Stomach (tissue), 9 donors: Measurements from ENCODE around the gene ACP1. TPM values are rescaled to one million over a fixed set of nuclear protein-coding genes. Genes with fewer than 3 reads are reported as not detected.

ENCODE experiments used
- DNase-seq, 2 donors: peaks; one replicate each; pipeline versions ENCODE4 v3.0.0 to v3.0.0-alpha.2; 2013 to 2019
- H3K27ac ChIP-seq, 5 donors: fragments of 200-600 bp in 4 of 5; sonication (generic) in 4 of 5; one replicate each; pipeline ENCODE4 v1.5.1; 2013 to 2019; ENCODE audit warnings: mild to moderate bottlenecking in 1 of 5, moderate library complexity in 1 of 5
- H3K27me3 ChIP-seq, 3 donors: fragments of 200-600 bp; sonication (generic); one replicate each; pipeline ENCODE4 v1.5.1; 2017 to 2019; ENCODE audit warnings: mixed run types in 1 of 3
- H3K36me3 ChIP-seq, 4 donors: fragments of 200-600 bp; sonication (generic); 1 replicate in 3 of 4; 2 replicates in 1 of 4; pipeline ENCODE4 v1.5.1; 2016 to 2019
- H3K4me1 ChIP-seq, 4 donors: fragments of 200-600 bp; sonication (generic); one replicate each; pipeline ENCODE4 v1.5.1; 2016 to 2019
- H3K4me3 ChIP-seq, 4 donors: fragments of 200-600 bp; sonication (generic) in 3 of 4; one replicate each; pipeline ENCODE4 v1.5.1; 2016 to 2019; ENCODE audit warnings: mild to moderate bottlenecking in 1 of 4
- H3K9me3 ChIP-seq, 4 donors: fragments of 200-600 bp; sonication (generic); one replicate each; pipeline ENCODE4 v1.5.1; 2016 to 2019
- CTCF ChIP-seq, 7 experiments: fragments of 450-650 bp in 4 of 7; fragments of 200-600 bp in 3 of 7; sonication (generic) in 3 of 7; IDR thresholded peaks; one replicate each; pipeline ENCODE4 v1.5.1; 2016 to 2019; ENCODE audit warnings: antibody characterized with exemption in 7 of 7, control low read depth in 2 of 7, mild to moderate bottlenecking in 1 of 7
- EP300 ChIP-seq: sonication (generic); formaldehyde crosslinking; IDR thresholded peaks from one replicate; pipeline ENCODE4 v1.6.1; 2017; ENCODE audit warnings: antibody characterized with exemption
- POLR2A ChIP-seq, 4 donors: fragments of 450-650 bp; IDR thresholded peaks; one replicate each; pipeline ENCODE4 v1.6.1; 2016; ENCODE audit warnings: antibody characterized with exemption in 4 of 4, control low read depth in 2 of 4, mild to moderate bottlenecking in 1 of 4, moderate library complexity in 1 of 4
- POLR2AphosphoS5 ChIP-seq, 3 donors: sonication (generic); formaldehyde crosslinking; IDR thresholded peaks; one replicate each; pipeline ENCODE4 v1.6.1; 2016; ENCODE audit warnings: antibody characterized with exemption in 3 of 3
- WGBS, 5 donors: extraction: QIAGEN DNeasy Blood & Tissue Kit in 3 of 5; methylation state at CpG; one replicate each; pipeline versions ENCODE4 v1.1.5 to v1.1.7; 2013 to 2018; 5-methylcytosine and 5-hydroxymethylcytosine counted together
- intact Hi-C: fragments of 100-400 bp; cut with DNase I; formaldehyde crosslinking; loops from one replicate; pipeline ENCODE4 v1.15.1; 2023; ENCODE audit warnings: low total_unique reads
- polyA plus RNA-seq, 3 donors: library from polyadenylated mRNA; stranded (reverse); fragments of 200-250 nt; gene quantifications; one replicate each; pipeline ENCODE4 v1.2.3, GENCODE V29; 2013
- total RNA-seq, 5 donors: library from RNA; depleted of rRNA; stranded (reverse); fragments of >200 nt; gene quantifications; one replicate each; pipeline versions ENCODE4 v1.1.0 to v1.2.3, GENCODE V29; 2014 to 2016
- donor health status: healthy with polysubstance abuse.
- donor health status: Bipolar disorder and iron deficiency.
- donor health status: healthy.

The ACP1 gene
- total and polyA plus RNA-seq, 8 donors = 21.1 to 183 (median 87.5) TPM

- WGBS, 5 donors = 56 to 71% (median 57%) methylated on average over 2 to 3 of the region's 3 CpGs
- Histone ChIP-seq H3K4me1 (no peaks in the 10 kb centered on the region), H3K9me3 (peaks cover 0 to 10% (median 0%) of the 10 kb centered on the region in 4 donors), H3K36me3 (no peaks in the 10 kb centered on the region), H3K27ac (no peak overlapping the region), H3K27me3 (peaks cover 0 to 26% (median 0%) of the 10 kb centered on the region in 3 donors), H3K4me3 (no peak overlapping the region)
- DNase-seq = no peak
- intact Hi-C loops = no loop called here
- TF ChIP-seq CTCF (IDR thresholded peaks at IDR 0.05) (no peak), EP300 (no peak), POLR2A (IDR thresholded peaks at IDR 0.05) (no peak), POLR2AphosphoS5 (IDR thresholded peaks at IDR 0.05) (no peak)
These were observed 31.6 kb downstream of the ACP1 start for GRCh38 chr2:296354-296753.

- no peak for DNase-seq
- Histone ChIP-seq H3K9me3 (peaks cover 0 to 17% (median 12%) of the 10 kb centered on the region in 4 donors), H3K27ac (no peak overlapping the region), H3K27me3 (no peaks in the 10 kb centered on the region), H3K36me3 (no peaks in the 10 kb centered on the region), H3K4me3 (no peak overlapping the region), H3K4me1 (no peaks in the 10 kb centered on the region)
- no peak for TF ChIP-seq EP300
- no peak for TF ChIP-seq POLR2A (IDR thresholded peaks at IDR 0.05)
- no peak for TF ChIP-seq POLR2AphosphoS5 (IDR thresholded peaks at IDR 0.05)
- TF ChIP-seq CTCF (IDR thresholded peaks at IDR 0.05) = no peak
- intact Hi-C loops = no loop called here
- WGBS, 5 donors = 83 to 93% (median 91%) methylated on average over 9 of the region's 9 CpGs
These were observed 40.6 kb downstream of the ACP1 start for GRCh38 chr2:305366-305765.

- Histone ChIP-seq H3K9me3 (no peaks in the 10 kb centered on the region), H3K4me3 (no peak overlapping the region), H3K27ac (no peak overlapping the region), H3K27me3 (peaks cover 0 to 14% (median under 1%) of the 10 kb centered on the region in 3 donors), H3K4me1 (no peaks in the 10 kb centered on the region), H3K36me3 (no peaks in the 10 kb centered on the region)
- 53 to 56% (median 56%) methylated on average over 13 of the region's 13 CpGs for WGBS, 5 donors
- intact Hi-C loops = no loop called here
- no peak for TF ChIP-seq CTCF (IDR thresholded peaks at IDR 0.05)
- TF ChIP-seq POLR2AphosphoS5 (IDR thresholded peaks at IDR 0.05) = no peak
- no peak for TF ChIP-seq POLR2A (IDR thresholded peaks at IDR 0.05)
- TF ChIP-seq EP300 = no peak
- no peak for DNase-seq
These were observed 44.6 kb downstream of the ACP1 start for GRCh38 chr2:309148-309953.

GRCh38 chr2:309954-310510, 45.3 kb downstream of the ACP1 start:
- WGBS, 5 donors = 69 to 76% (median 73%) methylated on average over 10 of the region's 10 CpGs
- Histone ChIP-seq H3K9me3 (no peaks in the 10 kb centered on the region), H3K27me3 (peaks cover 0 to 21% (median 5%) of the 10 kb centered on the region in 3 donors), H3K27ac (no peak overlapping the region), H3K4me1 (no peaks in the 10 kb centered on the region), H3K36me3 (no peaks in the 10 kb centered on the region), H3K4me3 (no peak overlapping the region)
- intact Hi-C loops = no loop called here
- DNase-seq = no peak
- no peak for TF ChIP-seq EP300
- TF ChIP-seq CTCF (IDR thresholded peaks at IDR 0.05) = no peak
- TF ChIP-seq POLR2A (IDR thresholded peaks at IDR 0.05) = no peak
- TF ChIP-seq POLR2AphosphoS5 (IDR thresholded peaks at IDR 0.05) = no peak
